Caco-2 (cell line): ENCODE measurements around the gene BBS7. TPM values are rescaled to one million over a fixed set of nuclear protein-coding genes. Genes with fewer than 3 reads are reported as not detected.

Experiments used
- BruUV-seq: library from RNA; stranded (reverse); fragments of 400-500 nt; replicated peaks from 2 replicates; lab custom pipeline; 2021; lab: Mats Ljungman, UMichigan
- CTCF ChIA-PET: fragments of 300-600 bp; sonication (Branson Sonifier 250); formaldehyde crosslinking; loops from one replicate; lab custom pipeline; 2022; ENCODE audit warnings: antibody characterized with exemption; lab: Charles Lee
- POLR2A ChIA-PET: fragments of 300-600 bp; sonication (Branson Sonifier 250); formaldehyde crosslinking; loops from one replicate; lab custom pipeline; 2022; ENCODE audit warnings: antibody characterized with exemption; lab: Charles Lee
- DNase-seq, 2 experiments: peaks; one replicate each; pipeline versions ENCODE4 v3.0.0 to v3.0.0-alpha.2; 2020 to 2022
- H3K27me3 ChIP-seq: replicated peaks from 2 replicates; pipeline ENCODE4 v1.6.0; 2011; ENCODE audit warnings: low read length; ENCODE audit not compliant: control insufficient read depth, insufficient read depth
- H3K36me3 ChIP-seq: 2 replicates; pipeline ENCODE4 v1.5.1; 2011; ENCODE audit warnings: low read length; ENCODE audit not compliant: control insufficient read depth, insufficient read depth
- H3K4me1 ChIP-seq: fragments of 250-450 bp; sonication (Bioruptor Pico); 2 replicates; pipeline ENCODE4 v1.5.1; 2020; ENCODE audit warnings: mild to moderate bottlenecking
- H3K4me3 ChIP-seq: 2 replicates; pipeline ENCODE4 v1.5.1; 2011; ENCODE audit warnings: low read depth, mild to moderate bottlenecking, control low read depth, low read length
- H3K9me3 ChIP-seq: fragments of 250-450 bp; sonication (Bioruptor Pico); 2 replicates; pipeline ENCODE4 v1.5.1; 2020; ENCODE audit warnings: mild to moderate bottlenecking, moderate library complexity
- H3K27ac Mint-ChIP-seq: one replicate; pipeline ENCODE4 v1.8.0; 2022; ENCODE audit warnings: mixed read lengths; ENCODE audit not compliant: unreplicated experiment
- H3K27me3 Mint-ChIP-seq: one replicate; pipeline ENCODE4 v1.8.0; 2022; ENCODE audit warnings: mixed read lengths; ENCODE audit not compliant: insufficient read depth, unreplicated experiment
- H3K36me3 Mint-ChIP-seq: one replicate; pipeline ENCODE4 v1.8.0; 2022; ENCODE audit warnings: mild to moderate bottlenecking, mixed read lengths; ENCODE audit not compliant: insufficient read depth, unreplicated experiment
- H3K4me1 Mint-ChIP-seq: one replicate; pipeline ENCODE4 v1.8.0; 2022; ENCODE audit warnings: low read depth, mixed read lengths; ENCODE audit not compliant: unreplicated experiment
- H3K4me3 Mint-ChIP-seq: one replicate; pipeline ENCODE4 v1.8.0; 2022; ENCODE audit warnings: mild to moderate bottlenecking, moderate library complexity, mixed read lengths; ENCODE audit not compliant: unreplicated experiment
- H3K9me3 Mint-ChIP-seq: one replicate; pipeline ENCODE4 v1.8.0; 2022; ENCODE audit warnings: mixed read lengths; ENCODE audit not compliant: unreplicated experiment
- intact Hi-C: fragments of 100-400 bp; cut with micrococcal nuclease; formaldehyde crosslinking; loops from one replicate; pipeline ENCODE4 v1.10.0; 2022; ENCODE audit not compliant: unreplicated experiment
- total RNA-seq: library from RNA; stranded (reverse); gene quantifications from 2 replicates; pipeline ENCODE4 v1.2.3, GENCODE V29; 2022
- TF ChIP-seq, protein P1 (sequence below), 2 experiments: fragments of 200-600 bp in 1 of 2; IDR thresholded peaks; 1 replicate in 1 of 2; 2 replicates in 1 of 2; pipeline versions ENCODE4 v1.5.1 to v1.8.0; 2011 to 2022; ENCODE audit warnings: antibody characterized with exemption in 1 of 2, control low read depth in 1 of 2, inconsistent platforms in 1 of 2, low read depth in 1 of 2, low read length in 1 of 2, mild to moderate bottlenecking in 1 of 2, moderate library complexity in 1 of 2; ENCODE audit not compliant: insufficient read depth in 1 of 2, severe bottlenecking in 1 of 2, unreplicated experiment in 1 of 2

BBS7 gene
- total RNA-seq, 1 experiment from 2014 or later = 17.1 TPM

GRCh38 chr4:121846662-121847061 lies 23.6 kb downstream of the BBS7 start:
- no peak overlapping the region for H3K4me3 ChIP-seq
- intact Hi-C loops = no loop called here
- H3K36me3 ChIP-seq = no peaks in the 10 kb centered on the region
- Mint-ChIP-seq H3K4me1 (no peaks in the 10 kb centered on the region), H3K27me3 (no peaks in the 10 kb centered on the region), H3K27ac (no peak overlapping the region), H3K4me3 (no peak overlapping the region), H3K36me3 (peaks cover 6% of the 10 kb centered on the region), H3K9me3 (no peaks in the 10 kb centered on the region)
- TF ChIP-seq, protein P1, sequence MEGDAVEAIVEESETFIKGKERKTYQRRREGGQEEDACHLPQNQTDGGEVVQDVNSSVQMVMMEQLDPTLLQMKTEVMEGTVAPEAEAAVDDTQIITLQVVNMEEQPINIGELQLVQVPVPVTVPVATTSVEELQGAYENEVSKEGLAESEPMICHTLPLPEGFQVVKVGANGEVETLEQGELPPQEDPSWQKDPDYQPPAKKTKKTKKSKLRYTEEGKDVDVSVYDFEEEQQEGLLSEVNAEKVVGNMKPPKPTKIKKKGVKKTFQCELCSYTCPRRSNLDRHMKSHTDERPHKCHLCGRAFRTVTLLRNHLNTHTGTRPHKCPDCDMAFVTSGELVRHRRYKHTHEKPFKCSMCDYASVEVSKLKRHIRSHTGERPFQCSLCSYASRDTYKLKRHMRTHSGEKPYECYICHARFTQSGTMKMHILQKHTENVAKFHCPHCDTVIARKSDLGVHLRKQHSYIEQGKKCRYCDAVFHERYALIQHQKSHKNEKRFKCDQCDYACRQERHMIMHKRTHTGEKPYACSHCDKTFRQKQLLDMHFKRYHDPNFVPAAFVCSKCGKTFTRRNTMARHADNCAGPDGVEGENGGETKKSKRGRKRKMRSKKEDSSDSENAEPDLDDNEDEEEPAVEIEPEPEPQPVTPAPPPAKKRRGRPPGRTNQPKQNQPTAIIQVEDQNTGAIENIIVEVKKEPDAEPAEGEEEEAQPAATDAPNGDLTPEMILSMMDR (IDR thresholded peaks at IDR 0.05; ENCODE audit: insufficient read depth in 1 of 2, low read depth in 1 of 2, low read length in 1 of 2, severe bottlenecking in 1 of 2, unreplicated experiment in 1 of 2) = no peak
- CTCF ChIA-PET = no interaction called here
- POLR2A ChIA-PET = no interaction called here
- DNase-seq = no peak
- no peaks in the 10 kb centered on the region for H3K9me3 ChIP-seq
- no peaks in the 10 kb centered on the region for H3K27me3 ChIP-seq
- no peaks in the 10 kb centered on the region for H3K4me1 ChIP-seq
- no TSS peak for BruUV-seq

DNA sequence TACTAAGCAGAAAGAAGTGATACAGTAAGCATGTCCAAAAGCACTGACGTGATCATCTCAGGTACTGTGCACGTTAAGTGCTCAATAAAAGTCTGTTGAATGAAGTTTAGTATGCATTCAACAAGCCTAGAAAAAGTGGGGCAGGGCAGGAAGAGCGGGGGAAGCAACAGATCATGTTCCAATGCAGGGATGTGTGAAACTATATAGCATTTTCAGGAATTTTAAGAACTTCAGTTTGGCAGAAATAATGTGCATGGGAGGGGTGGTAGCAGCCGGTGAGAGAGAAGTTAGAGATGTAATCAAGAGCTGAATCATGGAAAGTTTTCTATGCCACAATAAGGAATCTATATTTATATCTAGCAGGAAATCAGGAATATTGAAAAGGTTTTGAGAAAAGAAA lies 27.4 kb downstream of the BBS7 start:
- ChIA-PET POLR2A (no interaction called here), CTCF (no interaction called here)
- H3K4me3 ChIP-seq = no peak overlapping the region
- H3K36me3 ChIP-seq = no peaks in the 10 kb centered on the region
- no peak for DNase-seq
- no peaks in the 10 kb centered on the region for H3K4me1 ChIP-seq
- intact Hi-C loops = no loop called here
- no peaks in the 10 kb centered on the region for H3K27me3 ChIP-seq
- H3K4me1 Mint-ChIP-seq = no peaks in the 10 kb centered on the region
- no peak overlapping the region for H3K4me3 Mint-ChIP-seq
- no peaks in the 10 kb centered on the region for H3K27me3 Mint-ChIP-seq
- H3K9me3 Mint-ChIP-seq = no peaks in the 10 kb centered on the region
- no peak overlapping the region for H3K27ac Mint-ChIP-seq
- peaks cover 6% of the 10 kb centered on the region for H3K36me3 Mint-ChIP-seq
- TF ChIP-seq, protein P1 (IDR thresholded peaks at IDR 0.05; ENCODE audit: insufficient read depth in 1 of 2, low read depth in 1 of 2, low read length in 1 of 2, severe bottlenecking in 1 of 2, unreplicated experiment in 1 of 2) = no peak
- BruUV-seq = no TSS peak
- no peaks in the 10 kb centered on the region for H3K9me3 ChIP-seq

GRCh38 chr4:121838136-121838535 lies 32.1 kb downstream of the BBS7 start:
- no TSS peak for BruUV-seq
- Mint-ChIP-seq H3K36me3 (peaks cover 6% of the 10 kb centered on the region), H3K27me3 (no peaks in the 10 kb centered on the region), H3K27ac (no peak overlapping the region), H3K4me1 (no peaks in the 10 kb centered on the region), H3K9me3 (no peaks in the 10 kb centered on the region), H3K4me3 (no peak overlapping the region)
- H3K9me3 ChIP-seq = no peaks in the 10 kb centered on the region
- CTCF ChIA-PET = no interaction called here
- TF ChIP-seq, protein P1 (IDR thresholded peaks at IDR 0.05; ENCODE audit: insufficient read depth in 1 of 2, low read depth in 1 of 2, low read length in 1 of 2, severe bottlenecking in 1 of 2, unreplicated experiment in 1 of 2) = no peak
- POLR2A ChIA-PET = no interaction called here
- H3K4me3 ChIP-seq = no peak overlapping the region
- no peaks in the 10 kb centered on the region for H3K4me1 ChIP-seq
- no peak for DNase-seq
- no peaks in the 10 kb centered on the region for H3K27me3 ChIP-seq
- no peaks in the 10 kb centered on the region for H3K36me3 ChIP-seq
- intact Hi-C loops = no loop called here
